Ishikawa (cell line): ENCODE data around the gene RSL1D1.

Experiments used
- CEBPB ChIP-seq: IDR thresholded peaks from 2 replicates; pipeline ENCODE4 v1.6.1; 2012
- CREB1 ChIP-seq: IDR thresholded peaks from 2 replicates; pipeline ENCODE4 v1.6.1; 2012; ENCODE audit warnings: low read depth
- EGR1 ChIP-seq: IDR thresholded peaks from 2 replicates; pipeline ENCODE4 v1.6.1; 2012
- EP300 ChIP-seq: IDR thresholded peaks from 2 replicates; pipeline ENCODE4 v1.6.1; 2012; ENCODE audit warnings: borderline replicate concordance
- FOXM1 ChIP-seq: IDR thresholded peaks from 2 replicates; pipeline ENCODE4 v1.6.1; 2012; ENCODE audit warnings: low read depth, borderline replicate concordance
- NFIC ChIP-seq: IDR thresholded peaks from 2 replicates; pipeline ENCODE4 v1.6.1; 2012
- RAD21 ChIP-seq: IDR thresholded peaks from 2 replicates; pipeline ENCODE4 v1.6.1; 2012; ENCODE audit warnings: low read depth
- TAF1 ChIP-seq: IDR thresholded peaks from 2 replicates; pipeline ENCODE4 v1.6.1; 2012; ENCODE audit warnings: low read depth, mild to moderate bottlenecking
- TCF12 ChIP-seq: IDR thresholded peaks from 2 replicates; pipeline ENCODE4 v1.6.1; 2012; ENCODE audit warnings: low read depth
- TEAD4 ChIP-seq: IDR thresholded peaks from 2 replicates; pipeline ENCODE4 v1.6.1; 2012
- YY1 ChIP-seq: IDR thresholded peaks from 2 replicates; pipeline ENCODE4 v1.6.1; 2012; ENCODE audit warnings: low read depth
- ZBTB7A ChIP-seq: IDR thresholded peaks from 2 replicates; pipeline ENCODE4 v1.6.1; 2012; ENCODE audit warnings: low read depth
- TF ChIP-seq, protein P1 (sequence below): IDR thresholded peaks from 2 replicates; pipeline ENCODE4 v1.6.1; 2012
- TF ChIP-seq, protein P2 (sequence below): IDR thresholded peaks from 2 replicates; pipeline ENCODE4 v1.6.1; 2012
- TF ChIP-seq, protein P3 (sequence below): IDR thresholded peaks from 2 replicates; pipeline ENCODE4 v1.6.1; 2012; ENCODE audit warnings: low read depth, mild to moderate bottlenecking

RSL1D1 gene

DNA sequence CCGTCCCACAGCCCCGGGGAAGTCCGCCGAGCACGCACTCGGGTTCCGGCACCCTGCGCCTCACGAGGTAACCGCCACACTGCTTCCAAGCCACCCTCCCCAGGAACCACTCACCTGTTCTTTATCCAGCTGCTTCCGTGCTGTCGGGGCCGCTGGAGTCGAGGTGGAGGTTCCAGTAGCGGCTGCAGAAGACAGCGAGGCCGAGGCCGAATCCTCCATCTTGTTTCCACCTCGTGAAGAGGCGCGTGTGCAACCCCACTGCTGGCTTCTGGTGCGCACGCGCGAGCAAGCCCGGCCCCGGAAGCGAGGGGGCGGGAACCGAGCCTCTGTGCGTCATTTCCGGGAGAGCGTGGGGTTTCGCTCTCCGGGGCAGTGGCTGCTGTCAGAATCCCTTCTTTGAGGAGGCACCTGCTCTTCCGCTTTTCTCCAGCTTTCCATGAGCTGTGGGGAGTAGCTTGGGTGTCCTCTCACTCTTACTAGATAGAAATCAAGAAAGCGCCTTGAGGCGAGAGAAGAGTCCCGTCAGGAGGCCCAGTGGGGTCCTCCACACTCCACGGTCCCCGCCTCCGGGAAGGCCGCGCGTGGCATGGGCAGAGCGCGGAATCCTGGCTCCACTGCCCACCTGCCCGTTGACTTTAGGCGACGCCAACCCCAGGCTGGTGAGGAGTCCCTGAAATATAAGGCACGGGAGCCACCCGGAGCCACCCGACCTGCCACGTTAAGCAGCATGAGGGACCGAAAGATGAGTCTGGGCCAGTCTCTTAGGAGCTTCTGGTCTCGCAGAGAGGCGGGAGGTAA, at the start of gene RSL1D1:
Gene RSL1D1, minus strand, starts transcription at position 249 of the 798 bp plus-strand sequence. Its CDS starts 30 bp downstream, at position 219.
- TF ChIP-seq EP300 (no peak), ZBTB7A (no peak), RAD21 (no peak), EGR1 (0 out of 2 replicates have a peak, but pooled peaks have one; percentile 8), TAF1 (peak; percentile 98), TEAD4 (peak; percentile 3; the same call in 1 of the 2 replicates), CEBPB (no peak), NFIC (no peak), TCF12 (peak; percentile 39; the same call in 1 of the 2 replicates), CREB1 (peak; percentile 81), FOXM1 (no peak), YY1 (peak; percentile 95)
- TF ChIP-seq, protein P1, sequence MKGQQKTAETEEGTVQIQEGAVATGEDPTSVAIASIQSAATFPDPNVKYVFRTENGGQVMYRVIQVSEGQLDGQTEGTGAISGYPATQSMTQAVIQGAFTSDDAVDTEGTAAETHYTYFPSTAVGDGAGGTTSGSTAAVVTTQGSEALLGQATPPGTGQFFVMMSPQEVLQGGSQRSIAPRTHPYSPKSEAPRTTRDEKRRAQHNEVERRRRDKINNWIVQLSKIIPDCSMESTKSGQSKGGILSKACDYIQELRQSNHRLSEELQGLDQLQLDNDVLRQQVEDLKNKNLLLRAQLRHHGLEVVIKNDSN: peak; percentile 57; the same call in 1 of the 2 replicates
- TF ChIP-seq, protein P2, sequence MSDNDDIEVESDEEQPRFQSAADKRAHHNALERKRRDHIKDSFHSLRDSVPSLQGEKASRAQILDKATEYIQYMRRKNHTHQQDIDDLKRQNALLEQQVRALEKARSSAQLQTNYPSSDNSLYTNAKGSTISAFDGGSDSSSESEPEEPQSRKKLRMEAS: peak; percentile 95
- TF ChIP-seq, protein P3, sequence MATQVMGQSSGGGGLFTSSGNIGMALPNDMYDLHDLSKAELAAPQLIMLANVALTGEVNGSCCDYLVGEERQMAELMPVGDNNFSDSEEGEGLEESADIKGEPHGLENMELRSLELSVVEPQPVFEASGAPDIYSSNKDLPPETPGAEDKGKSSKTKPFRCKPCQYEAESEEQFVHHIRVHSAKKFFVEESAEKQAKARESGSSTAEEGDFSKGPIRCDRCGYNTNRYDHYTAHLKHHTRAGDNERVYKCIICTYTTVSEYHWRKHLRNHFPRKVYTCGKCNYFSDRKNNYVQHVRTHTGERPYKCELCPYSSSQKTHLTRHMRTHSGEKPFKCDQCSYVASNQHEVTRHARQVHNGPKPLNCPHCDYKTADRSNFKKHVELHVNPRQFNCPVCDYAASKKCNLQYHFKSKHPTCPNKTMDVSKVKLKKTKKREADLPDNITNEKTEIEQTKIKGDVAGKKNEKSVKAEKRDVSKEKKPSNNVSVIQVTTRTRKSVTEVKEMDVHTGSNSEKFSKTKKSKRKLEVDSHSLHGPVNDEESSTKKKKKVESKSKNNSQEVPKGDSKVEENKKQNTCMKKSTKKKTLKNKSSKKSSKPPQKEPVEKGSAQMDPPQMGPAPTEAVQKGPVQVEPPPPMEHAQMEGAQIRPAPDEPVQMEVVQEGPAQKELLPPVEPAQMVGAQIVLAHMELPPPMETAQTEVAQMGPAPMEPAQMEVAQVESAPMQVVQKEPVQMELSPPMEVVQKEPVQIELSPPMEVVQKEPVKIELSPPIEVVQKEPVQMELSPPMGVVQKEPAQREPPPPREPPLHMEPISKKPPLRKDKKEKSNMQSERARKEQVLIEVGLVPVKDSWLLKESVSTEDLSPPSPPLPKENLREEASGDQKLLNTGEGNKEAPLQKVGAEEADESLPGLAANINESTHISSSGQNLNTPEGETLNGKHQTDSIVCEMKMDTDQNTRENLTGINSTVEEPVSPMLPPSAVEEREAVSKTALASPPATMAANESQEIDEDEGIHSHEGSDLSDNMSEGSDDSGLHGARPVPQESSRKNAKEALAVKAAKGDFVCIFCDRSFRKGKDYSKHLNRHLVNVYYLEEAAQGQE: no peak

DNA sequence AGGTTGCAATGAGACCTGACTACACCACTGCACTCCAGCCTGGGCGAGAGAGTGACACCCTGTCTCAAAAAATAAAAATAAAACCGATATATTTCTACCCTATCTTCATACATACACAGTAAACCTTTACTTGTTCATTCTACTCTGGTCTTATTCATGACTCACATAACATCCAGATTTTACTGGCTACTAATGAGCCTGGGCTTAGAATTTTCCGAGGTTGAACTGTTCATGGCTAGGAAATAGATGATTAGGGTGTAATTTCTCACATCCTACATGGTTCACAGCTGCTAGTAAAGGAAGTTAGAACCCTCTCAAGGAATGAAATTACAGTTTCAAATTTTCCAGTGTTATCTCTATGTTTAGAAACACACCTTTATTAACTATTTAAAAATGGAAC, 49.7 kb upstream of the RSL1D1 start:
- TF ChIP-seq CEBPB (no peak), CREB1 (no peak), EP300 (no peak), TEAD4 (no peak), YY1 (no peak), TAF1 (no peak)
- TF ChIP-seq, protein P3: no peak
- TF ChIP-seq, protein P1: no peak
- TF ChIP-seq, protein P2: no peak

DNA sequence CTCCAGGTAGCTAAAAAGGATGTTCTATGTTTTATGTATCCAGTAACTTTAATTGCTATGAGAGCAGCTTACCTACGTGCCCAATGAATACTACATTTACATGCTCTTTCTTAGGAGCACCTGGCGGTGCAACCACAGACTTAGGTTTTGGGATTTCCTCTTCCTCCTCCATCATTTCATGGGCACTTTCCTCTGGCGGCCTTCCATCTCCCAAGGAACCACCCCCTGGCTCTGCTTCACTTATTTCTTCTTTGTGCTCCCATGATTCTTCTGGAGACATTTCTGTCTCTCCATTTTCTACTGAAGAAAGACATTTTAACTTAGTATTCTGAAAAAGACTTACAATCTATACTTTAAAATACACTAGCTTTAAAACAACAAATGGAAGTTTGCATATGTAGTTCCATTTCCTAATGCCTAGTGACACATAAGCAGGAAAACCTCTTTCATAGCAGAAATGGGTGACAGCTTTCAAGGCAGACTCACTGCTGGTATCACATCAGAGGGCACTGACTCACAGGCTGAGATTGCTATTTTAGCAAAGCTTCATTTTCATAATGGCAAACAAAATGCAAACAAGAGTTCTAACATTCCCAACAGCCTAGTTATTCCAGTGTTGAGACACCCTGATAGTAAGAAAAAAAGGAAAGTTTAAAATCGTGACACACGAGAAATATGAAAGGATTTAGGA, 45.3 kb upstream of the RSL1D1 start:
- TF ChIP-seq ZBTB7A (no peak), EGR1 (no peak), CEBPB (no peak), CREB1 (no peak)
- TF ChIP-seq, protein P1: no peak

DNA sequence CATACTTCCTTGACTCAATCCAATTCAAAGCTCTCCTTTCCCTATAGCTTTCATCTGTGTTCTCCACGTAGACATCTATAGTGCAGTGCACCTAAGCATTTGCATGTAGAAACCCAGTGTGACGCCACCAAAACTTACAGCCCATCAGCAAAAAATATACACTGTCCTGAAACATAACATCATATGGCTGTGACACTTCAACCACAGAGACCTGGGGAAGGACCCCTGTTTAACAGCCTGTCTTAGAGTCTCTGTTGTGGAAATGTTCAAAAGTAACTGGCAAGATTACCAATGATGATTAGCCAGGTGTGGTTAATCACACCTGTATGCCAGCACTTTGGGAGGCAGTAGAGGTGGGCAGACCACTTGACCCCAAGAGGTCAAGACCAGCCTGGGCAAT, 42.2 kb upstream of the RSL1D1 start:
- TF ChIP-seq CREB1 (no peak), YY1 (no peak), ZBTB7A (no peak), EP300 (no peak), TAF1 (no peak), RAD21 (no peak), NFIC (no peak), TEAD4 (no peak), CEBPB (no peak), TCF12 (no peak), EGR1 (no peak), FOXM1 (no peak)
- TF ChIP-seq, protein P1: no peak
- TF ChIP-seq, protein P2: no peak
- TF ChIP-seq, protein P3: no peak
